ENCODE results near the gene C1QC. TPM values are rescaled to one million over a fixed set of nuclear protein-coding genes. Genes with fewer than 3 reads are reported as not detected.

Gene C1QC
- not detected in 2 replicates for total RNA-seq

GRCh38 chr1:22643381-22643780, at the start of gene C1QC:
Gene C1QC (plus strand): TSS chr1:22643633. CDS start chr1:22644024, 391 bp downstream.

GRCh38 chr1:22636353-22636752, 7.1 kb upstream of the C1QC start, which contains the start of gene C1QA:
Gene C1QA (plus strand): TSS chr1:22636628. CDS start chr1:22637617, 989 bp downstream.

GRCh38 chr1:22652881-22653316, 9.5 kb downstream of the C1QC start, which contains the start of gene C1QB:
Gene C1QB (plus strand): TSS chr1:22653236. CDS start chr1:22659463, 6,227 bp downstream.

Other genes with a start within 250 kb of the C1QC start
- gene ZBTB40, start 191.8 kb upstream of the C1QC start, total RNA-seq, result 13.7 and 13.9 TPM in 2 replicates
- not detected in 2 replicates for gene EPHA8, start 80.1 kb upstream of the C1QC start, total RNA-seq
- not detected in 2 replicates for gene C1QA, start 7.0 kb upstream of the C1QC start, total RNA-seq
- gene C1QB, start 9.6 kb downstream of the C1QC start, total RNA-seq, result not detected in 2 replicates
- gene EPHB2, start 67.2 kb downstream of the C1QC start, total RNA-seq, result 12.2 and 72.5 TPM in 2 replicates

Measured in smooth muscle cell of the pulmonary artery (primary cell).